HEK293 (cell line): Measurements from ENCODE around the gene MAGI1.

Experiments used
- CTCF ChIA-PET: fragments of 350-600 bp; formaldehyde crosslinking; extraction: SDS; loops from one replicate; lab custom pipeline; 2021; ENCODE audit warnings: antibody characterized with exemption; lab: Yijun Ruan, JAX
- POLR2A ChIA-PET: fragments of 300-600 bp; formaldehyde crosslinking; extraction: SDS; loops from one replicate; lab custom pipeline; 2020; ENCODE audit warnings: antibody characterized with exemption, inconsistent platforms; lab: Yijun Ruan, JAX
- H3K27ac ChIP-seq: fragments of 200-500 bp; sonication (Bioruptor generic); 2 replicates; pipeline ENCODE4 v1.5.1; 2014; ENCODE audit warnings: low read depth, low read length, control low read depth, inconsistent platforms; ENCODE audit errors: extremely low read depth
- H3K36me3 ChIP-seq, 2 experiments: fragments of 200-500 bp in 1 of 2; sonication (Bioruptor generic) in 1 of 2; 1 replicate in 1 of 2; 2 replicates in 1 of 2; pipeline ENCODE4 v1.5.1; 2014 to 2017; ENCODE audit warnings: inconsistent platforms in 2 of 2, low read length in 2 of 2; ENCODE audit not compliant: control insufficient read depth in 2 of 2, insufficient read depth in 1 of 2
- H3K4me1 ChIP-seq: fragments of 200-500 bp; sonication (Bioruptor generic); 2 replicates; pipeline ENCODE4 v1.5.1; 2014; ENCODE audit warnings: mild to moderate bottlenecking, low read length, inconsistent platforms; ENCODE audit not compliant: control insufficient read depth, insufficient read depth
- H3K4me3 ChIP-seq: 2 replicates; pipeline ENCODE4 v1.5.1; 2011; ENCODE audit warnings: low read depth, mild to moderate bottlenecking, control low read depth, low read length, moderate library complexity
- H3K9me3 ChIP-seq: fragments of 200-500 bp; sonication (Bioruptor generic); 2 replicates; pipeline ENCODE4 v1.5.1; 2014; ENCODE audit warnings: low read depth, low read length, inconsistent platforms; ENCODE audit not compliant: control insufficient read depth, insufficient read depth
- FEZF1 ChIP-seq: fragments of 450-650 bp; formaldehyde crosslinking; IDR thresholded peaks from 2 replicates; pipeline ENCODE4 v1.5.1; 2016; ENCODE audit warnings: missing biosample characterization, missing genetic modification characterization
- IKZF3 ChIP-seq: fragments of 450-650 bp; IDR thresholded peaks from 2 replicates; pipeline ENCODE4 v1.5.0; 2018; ENCODE audit warnings: missing biosample characterization, mild to moderate bottlenecking, missing genetic modification characterization, moderate library complexity
- PRDM1 ChIP-seq: fragments of 450-650 bp; formaldehyde crosslinking; IDR thresholded peaks from 2 replicates; pipeline ENCODE4; 2016; ENCODE audit warnings: missing biosample characterization, missing genetic modification characterization
- ZBTB1 ChIP-seq: fragments of 450-650 bp; formaldehyde crosslinking; IDR thresholded peaks from 2 replicates; pipeline ENCODE4 v1.5.1; 2016; ENCODE audit warnings: missing biosample characterization, missing genetic modification characterization
- ZNF132 ChIP-seq: fragments of 450-650 bp; formaldehyde crosslinking; IDR thresholded peaks from 2 replicates; pipeline ENCODE4 v1.5.1; 2017; ENCODE audit warnings: missing biosample characterization, missing genetic modification characterization, borderline replicate concordance
- ZNF416 ChIP-seq: fragments of 450-650 bp; formaldehyde crosslinking; IDR thresholded peaks from 2 replicates; pipeline ENCODE4 v1.5.1; 2016; ENCODE audit warnings: missing biosample characterization, missing genetic modification characterization
- ZNF585B ChIP-seq: fragments of 450-650 bp; formaldehyde crosslinking; IDR thresholded peaks from 2 replicates; pipeline ENCODE4 v1.5.1; 2016; ENCODE audit warnings: missing biosample characterization, missing genetic modification characterization
- ZNF664 ChIP-seq: fragments of 450-650 bp; formaldehyde crosslinking; IDR thresholded peaks from 2 replicates; pipeline ENCODE4 v1.5.1; 2016; ENCODE audit warnings: missing biosample characterization, missing genetic modification characterization
- TF ChIP-seq, protein P1 (sequence below): fragments of 450-650 bp; formaldehyde crosslinking; IDR thresholded peaks from 2 replicates; pipeline ENCODE4 v1.5.0; 2017; ENCODE audit warnings: missing biosample characterization, missing genetic modification characterization, borderline replicate concordance
- TF ChIP-seq, protein P2 (sequence below): fragments of 450-650 bp; formaldehyde crosslinking; IDR thresholded peaks from 2 replicates; pipeline ENCODE4 v1.5.1; 2016; ENCODE audit warnings: missing biosample characterization, missing genetic modification characterization, borderline replicate concordance
- TF ChIP-seq, protein P3 (sequence below): fragments of 450-650 bp; IDR thresholded peaks from 2 replicates; pipeline ENCODE4 v1.5.1; 2018; ENCODE audit warnings: missing biosample characterization, mild to moderate bottlenecking, missing genetic modification characterization
- TF ChIP-seq, protein P4 (sequence below): fragments of 450-650 bp; formaldehyde crosslinking; IDR thresholded peaks from 2 replicates; pipeline ENCODE4 v1.5.1; 2017; ENCODE audit warnings: missing biosample characterization, missing genetic modification characterization
- TF ChIP-seq, protein P5 (sequence below): fragments of 450-650 bp; formaldehyde crosslinking; IDR thresholded peaks from 2 replicates; pipeline ENCODE4 v1.5.1; 2017; ENCODE audit warnings: missing biosample characterization, mild to moderate bottlenecking, missing genetic modification characterization, moderate library complexity
- TF ChIP-seq, protein P6 (sequence below): fragments of 450-650 bp; formaldehyde crosslinking; IDR thresholded peaks from 2 replicates; pipeline ENCODE4 v1.5.1; 2016; ENCODE audit warnings: missing biosample characterization, missing genetic modification characterization

MAGI1 gene

DNA sequence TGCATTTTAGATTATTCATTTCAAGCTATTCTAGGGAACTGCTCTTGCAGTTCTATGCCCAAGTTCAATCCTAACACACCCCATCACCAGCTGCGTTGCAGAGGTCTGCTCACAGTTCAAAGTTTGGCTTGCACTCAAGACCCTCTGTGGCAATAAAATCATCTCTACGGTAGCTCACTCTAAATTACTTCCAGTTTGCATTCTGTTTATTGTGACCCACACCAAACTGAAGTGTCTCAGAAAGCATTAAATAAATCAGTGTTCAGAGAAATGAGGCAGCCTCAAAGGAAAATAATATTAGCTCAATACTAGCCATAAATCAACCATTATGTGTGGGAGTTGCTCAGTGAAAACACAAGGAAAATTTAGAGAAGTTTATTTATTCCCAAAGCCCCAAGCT, 250.3 kb downstream of the MAGI1 start (continued):
- TF ChIP-seq, protein P1, sequence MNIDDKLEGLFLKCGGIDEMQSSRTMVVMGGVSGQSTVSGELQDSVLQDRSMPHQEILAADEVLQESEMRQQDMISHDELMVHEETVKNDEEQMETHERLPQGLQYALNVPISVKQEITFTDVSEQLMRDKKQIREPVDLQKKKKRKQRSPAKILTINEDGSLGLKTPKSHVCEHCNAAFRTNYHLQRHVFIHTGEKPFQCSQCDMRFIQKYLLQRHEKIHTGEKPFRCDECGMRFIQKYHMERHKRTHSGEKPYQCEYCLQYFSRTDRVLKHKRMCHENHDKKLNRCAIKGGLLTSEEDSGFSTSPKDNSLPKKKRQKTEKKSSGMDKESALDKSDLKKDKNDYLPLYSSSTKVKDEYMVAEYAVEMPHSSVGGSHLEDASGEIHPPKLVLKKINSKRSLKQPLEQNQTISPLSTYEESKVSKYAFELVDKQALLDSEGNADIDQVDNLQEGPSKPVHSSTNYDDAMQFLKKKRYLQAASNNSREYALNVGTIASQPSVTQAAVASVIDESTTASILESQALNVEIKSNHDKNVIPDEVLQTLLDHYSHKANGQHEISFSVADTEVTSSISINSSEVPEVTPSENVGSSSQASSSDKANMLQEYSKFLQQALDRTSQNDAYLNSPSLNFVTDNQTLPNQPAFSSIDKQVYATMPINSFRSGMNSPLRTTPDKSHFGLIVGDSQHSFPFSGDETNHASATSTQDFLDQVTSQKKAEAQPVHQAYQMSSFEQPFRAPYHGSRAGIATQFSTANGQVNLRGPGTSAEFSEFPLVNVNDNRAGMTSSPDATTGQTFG (tag by site-specific recombination), result no peak
- TF ChIP-seq ZNF416 (tag by site-specific recombination), result no peak

DNA sequence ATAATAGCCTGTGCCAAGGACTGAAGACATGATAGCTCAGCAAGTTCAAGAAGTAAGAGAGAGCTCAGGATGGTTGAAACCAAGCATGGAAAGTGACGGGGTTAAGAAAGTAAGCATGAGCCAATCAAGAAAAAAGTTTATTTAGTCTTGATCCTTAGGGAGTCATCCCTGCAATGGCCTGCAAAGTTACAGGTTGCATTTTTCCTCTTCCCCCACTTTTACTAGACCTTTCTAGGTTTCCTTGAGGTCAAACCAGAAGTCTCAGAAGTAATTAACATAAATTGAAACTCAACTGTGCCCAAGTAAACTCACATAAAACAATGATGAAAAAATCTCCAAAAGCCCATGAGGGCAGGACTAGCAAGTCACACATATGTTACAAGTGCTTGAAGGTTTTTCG, 250.9 kb downstream of the MAGI1 start:
- Histone ChIP-seq H3K4me1 (peaks cover 6% of the 10 kb centered on the region), H3K27ac (no peak overlapping the region; the same call in 1 of the 2 replicates), H3K9me3 (no peaks in the 10 kb centered on the region), H3K4me3 (no peak overlapping the region), H3K36me3 (no peaks in the 10 kb centered on the region)
- TF ChIP-seq ZBTB1 (no peak), IKZF3 (no peak), ZNF132 (no peak), PRDM1 (tag by site-specific recombination) (peak; percentile 41), ZNF585B (tag by site-specific recombination) (no peak)
- TF ChIP-seq, protein P2, sequence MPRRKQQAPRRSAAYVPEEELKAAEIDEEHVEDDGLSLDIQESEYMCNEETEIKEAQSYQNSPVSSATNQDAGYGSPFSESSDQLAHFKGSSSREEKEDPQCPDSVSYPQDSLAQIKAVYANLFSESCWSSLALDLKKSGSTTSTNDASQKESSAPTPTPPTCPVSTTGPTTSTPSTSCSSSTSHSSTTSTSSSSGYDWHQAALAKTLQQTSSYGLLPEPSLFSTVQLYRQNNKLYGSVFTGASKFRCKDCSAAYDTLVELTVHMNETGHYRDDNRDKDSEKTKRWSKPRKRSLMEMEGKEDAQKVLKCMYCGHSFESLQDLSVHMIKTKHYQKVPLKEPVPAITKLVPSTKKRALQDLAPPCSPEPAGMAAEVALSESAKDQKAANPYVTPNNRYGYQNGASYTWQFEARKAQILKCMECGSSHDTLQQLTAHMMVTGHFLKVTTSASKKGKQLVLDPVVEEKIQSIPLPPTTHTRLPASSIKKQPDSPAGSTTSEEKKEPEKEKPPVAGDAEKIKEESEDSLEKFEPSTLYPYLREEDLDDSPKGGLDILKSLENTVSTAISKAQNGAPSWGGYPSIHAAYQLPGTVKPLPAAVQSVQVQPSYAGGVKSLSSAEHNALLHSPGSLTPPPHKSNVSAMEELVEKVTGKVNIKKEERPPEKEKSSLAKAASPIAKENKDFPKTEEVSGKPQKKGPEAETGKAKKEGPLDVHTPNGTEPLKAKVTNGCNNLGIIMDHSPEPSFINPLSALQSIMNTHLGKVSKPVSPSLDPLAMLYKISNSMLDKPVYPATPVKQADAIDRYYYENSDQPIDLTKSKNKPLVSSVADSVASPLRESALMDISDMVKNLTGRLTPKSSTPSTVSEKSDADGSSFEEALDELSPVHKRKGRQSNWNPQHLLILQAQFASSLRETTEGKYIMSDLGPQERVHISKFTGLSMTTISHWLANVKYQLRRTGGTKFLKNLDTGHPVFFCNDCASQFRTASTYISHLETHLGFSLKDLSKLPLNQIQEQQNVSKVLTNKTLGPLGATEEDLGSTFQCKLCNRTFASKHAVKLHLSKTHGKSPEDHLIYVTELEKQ, result no peak
- TF ChIP-seq, protein P3, sequence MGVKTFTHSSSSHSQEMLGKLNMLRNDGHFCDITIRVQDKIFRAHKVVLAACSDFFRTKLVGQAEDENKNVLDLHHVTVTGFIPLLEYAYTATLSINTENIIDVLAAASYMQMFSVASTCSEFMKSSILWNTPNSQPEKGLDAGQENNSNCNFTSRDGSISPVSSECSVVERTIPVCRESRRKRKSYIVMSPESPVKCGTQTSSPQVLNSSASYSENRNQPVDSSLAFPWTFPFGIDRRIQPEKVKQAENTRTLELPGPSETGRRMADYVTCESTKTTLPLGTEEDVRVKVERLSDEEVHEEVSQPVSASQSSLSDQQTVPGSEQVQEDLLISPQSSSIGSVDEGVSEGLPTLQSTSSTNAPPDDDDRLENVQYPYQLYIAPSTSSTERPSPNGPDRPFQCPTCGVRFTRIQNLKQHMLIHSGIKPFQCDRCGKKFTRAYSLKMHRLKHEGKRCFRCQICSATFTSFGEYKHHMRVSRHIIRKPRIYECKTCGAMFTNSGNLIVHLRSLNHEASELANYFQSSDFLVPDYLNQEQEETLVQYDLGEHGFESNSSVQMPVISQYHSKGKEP (tag by site-specific recombination), result peak; percentile 82
- TF ChIP-seq, protein P4, sequence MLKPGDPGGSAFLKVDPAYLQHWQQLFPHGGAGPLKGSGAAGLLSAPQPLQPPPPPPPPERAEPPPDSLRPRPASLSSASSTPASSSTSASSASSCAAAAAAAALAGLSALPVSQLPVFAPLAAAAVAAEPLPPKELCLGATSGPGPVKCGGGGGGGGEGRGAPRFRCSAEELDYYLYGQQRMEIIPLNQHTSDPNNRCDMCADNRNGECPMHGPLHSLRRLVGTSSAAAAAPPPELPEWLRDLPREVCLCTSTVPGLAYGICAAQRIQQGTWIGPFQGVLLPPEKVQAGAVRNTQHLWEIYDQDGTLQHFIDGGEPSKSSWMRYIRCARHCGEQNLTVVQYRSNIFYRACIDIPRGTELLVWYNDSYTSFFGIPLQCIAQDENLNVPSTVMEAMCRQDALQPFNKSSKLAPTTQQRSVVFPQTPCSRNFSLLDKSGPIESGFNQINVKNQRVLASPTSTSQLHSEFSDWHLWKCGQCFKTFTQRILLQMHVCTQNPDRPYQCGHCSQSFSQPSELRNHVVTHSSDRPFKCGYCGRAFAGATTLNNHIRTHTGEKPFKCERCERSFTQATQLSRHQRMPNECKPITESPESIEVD, result peak; percentile 64
- POLR2A ChIA-PET, result no interaction called here
- CTCF ChIA-PET, result interaction anchor here (0.7 to 1.4 kb wide), 3 partner anchors 248 to 349 kb away, joined by 3 to 5 read pairs (median 3); no protein-coding TSS in a partner anchor

DNA sequence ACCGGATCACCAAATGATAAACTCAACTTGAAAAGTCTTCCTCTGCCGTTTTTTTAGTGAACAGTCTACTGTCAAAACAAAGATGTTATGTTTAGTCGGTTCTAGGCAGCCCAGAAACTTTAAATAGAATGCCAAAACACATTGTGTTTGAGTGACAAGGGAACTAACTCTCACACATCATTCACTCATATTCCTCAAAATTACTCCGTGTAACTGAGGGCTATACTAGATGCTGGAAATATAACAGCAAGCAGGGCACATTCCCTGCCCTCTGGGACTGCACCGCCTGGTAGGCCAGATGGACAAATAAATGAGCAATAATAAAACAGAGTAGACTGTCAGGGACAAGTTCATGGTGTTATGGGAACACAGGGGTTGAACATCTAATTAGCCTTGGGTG, 251.4 kb downstream of the MAGI1 start:
- peaks cover 6% of the 10 kb centered on the region for H3K4me1 ChIP-seq
- no peaks in the 10 kb centered on the region for H3K36me3 ChIP-seq
- TF ChIP-seq, protein P5, sequence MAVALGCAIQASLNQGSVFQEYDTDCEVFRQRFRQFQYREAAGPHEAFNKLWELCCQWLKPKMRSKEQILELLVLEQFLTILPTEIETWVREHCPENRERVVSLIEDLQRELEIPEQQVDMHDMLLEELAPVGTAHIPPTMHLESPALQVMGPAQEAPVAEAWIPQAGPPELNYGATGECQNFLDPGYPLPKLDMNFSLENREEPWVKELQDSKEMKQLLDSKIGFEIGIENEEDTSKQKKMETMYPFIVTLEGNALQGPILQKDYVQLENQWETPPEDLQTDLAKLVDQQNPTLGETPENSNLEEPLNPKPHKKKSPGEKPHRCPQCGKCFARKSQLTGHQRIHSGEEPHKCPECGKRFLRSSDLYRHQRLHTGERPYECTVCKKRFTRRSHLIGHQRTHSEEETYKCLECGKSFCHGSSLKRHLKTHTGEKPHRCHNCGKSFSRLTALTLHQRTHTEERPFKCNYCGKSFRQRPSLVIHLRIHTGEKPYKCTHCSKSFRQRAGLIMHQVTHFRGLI (tag by site-specific recombination), result no peak
- TF ChIP-seq, protein P6, sequence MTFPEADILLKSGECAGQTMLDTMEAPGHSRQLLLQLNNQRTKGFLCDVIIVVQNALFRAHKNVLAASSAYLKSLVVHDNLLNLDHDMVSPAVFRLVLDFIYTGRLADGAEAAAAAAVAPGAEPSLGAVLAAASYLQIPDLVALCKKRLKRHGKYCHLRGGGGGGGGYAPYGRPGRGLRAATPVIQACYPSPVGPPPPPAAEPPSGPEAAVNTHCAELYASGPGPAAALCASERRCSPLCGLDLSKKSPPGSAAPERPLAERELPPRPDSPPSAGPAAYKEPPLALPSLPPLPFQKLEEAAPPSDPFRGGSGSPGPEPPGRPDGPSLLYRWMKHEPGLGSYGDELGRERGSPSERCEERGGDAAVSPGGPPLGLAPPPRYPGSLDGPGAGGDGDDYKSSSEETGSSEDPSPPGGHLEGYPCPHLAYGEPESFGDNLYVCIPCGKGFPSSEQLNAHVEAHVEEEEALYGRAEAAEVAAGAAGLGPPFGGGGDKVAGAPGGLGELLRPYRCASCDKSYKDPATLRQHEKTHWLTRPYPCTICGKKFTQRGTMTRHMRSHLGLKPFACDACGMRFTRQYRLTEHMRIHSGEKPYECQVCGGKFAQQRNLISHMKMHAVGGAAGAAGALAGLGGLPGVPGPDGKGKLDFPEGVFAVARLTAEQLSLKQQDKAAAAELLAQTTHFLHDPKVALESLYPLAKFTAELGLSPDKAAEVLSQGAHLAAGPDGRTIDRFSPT, result no peak
- TF ChIP-seq FEZF1 (tag by site-specific recombination), result peak; percentile 75
- no peak for TF ChIP-seq ZNF664 (tag by site-specific recombination)
- TF ChIP-seq, protein P4, result no peak
- ChIA-PET CTCF (interaction anchor here (0.5 to 1.0 kb wide), 6 partner anchors 47 to 443 kb away, joined by 3 to 5 read pairs (median 3); no protein-coding TSS in a partner anchor), POLR2A (no interaction called here)
- H3K9me3 ChIP-seq, result no peaks in the 10 kb centered on the region
- H3K27ac ChIP-seq, result peak overlapping the region; percentile 16; the same call in 1 of the 2 replicates
- no peak overlapping the region for H3K4me3 ChIP-seq
